VCaP (cell line): ENCODE measurements around the gene UBE2A.

Experiments used
- H3K27ac ChIP-seq: fragments of 450-650 bp; 2 replicates; pipeline ENCODE4 v1.5.1; 2017
- TF ChIP-seq, protein P1 (sequence below): fragments of 450-650 bp; conservative IDR thresholded peaks from 2 replicates; pipeline ENCODE4 v1.5.1; 2017; ENCODE audit warnings: mild to moderate bottlenecking, moderate library complexity

UBE2A gene

DNA sequence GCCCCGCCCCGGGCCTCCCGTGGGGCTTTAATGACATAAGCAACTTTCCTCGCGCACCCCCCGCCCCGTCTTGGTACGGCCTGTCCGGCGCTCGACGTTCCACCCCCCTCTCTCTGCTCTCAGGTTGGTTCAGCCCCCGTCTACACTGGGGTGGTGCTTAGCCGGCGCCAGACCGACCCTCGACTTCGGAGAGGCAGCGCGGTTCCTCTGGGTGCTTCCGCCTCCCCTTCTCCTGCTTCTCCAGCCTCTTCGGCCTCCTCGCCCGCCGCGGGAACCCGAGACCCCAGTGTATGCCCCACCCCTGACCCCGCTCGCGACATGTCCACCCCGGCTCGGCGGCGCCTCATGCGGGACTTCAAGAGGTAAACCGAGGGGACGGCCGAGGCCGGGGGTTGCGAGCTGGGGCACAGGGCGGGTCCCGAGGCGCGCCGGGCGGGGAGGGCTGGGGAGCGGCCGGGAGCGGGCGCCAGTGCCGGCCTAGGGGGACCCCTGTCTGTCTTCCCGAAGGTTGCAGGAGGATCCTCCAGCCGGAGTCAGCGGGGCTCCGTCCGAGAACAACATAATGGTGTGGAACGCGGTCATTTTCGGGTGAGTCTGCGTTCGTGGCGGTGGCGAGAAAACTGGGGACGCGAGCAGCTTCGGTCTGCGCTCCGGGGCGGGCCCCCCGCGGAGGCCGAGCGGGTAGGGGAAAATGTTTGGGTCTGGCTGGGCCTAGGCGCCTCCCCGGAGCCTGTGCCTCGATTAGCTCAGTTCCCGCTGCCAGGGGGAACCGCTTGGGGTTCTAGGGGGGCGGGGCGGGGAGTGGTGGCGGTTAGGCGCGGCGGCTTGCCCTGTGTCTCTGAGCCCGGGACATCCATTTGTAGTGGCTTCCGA lies at the start of gene UBE2A:
Gene UBE2A, plus strand, starts transcription at position 170 of the 873 bp plus-strand sequence. Its CDS starts 149 bp downstream, at position 319.
- TF ChIP-seq, protein P1, sequence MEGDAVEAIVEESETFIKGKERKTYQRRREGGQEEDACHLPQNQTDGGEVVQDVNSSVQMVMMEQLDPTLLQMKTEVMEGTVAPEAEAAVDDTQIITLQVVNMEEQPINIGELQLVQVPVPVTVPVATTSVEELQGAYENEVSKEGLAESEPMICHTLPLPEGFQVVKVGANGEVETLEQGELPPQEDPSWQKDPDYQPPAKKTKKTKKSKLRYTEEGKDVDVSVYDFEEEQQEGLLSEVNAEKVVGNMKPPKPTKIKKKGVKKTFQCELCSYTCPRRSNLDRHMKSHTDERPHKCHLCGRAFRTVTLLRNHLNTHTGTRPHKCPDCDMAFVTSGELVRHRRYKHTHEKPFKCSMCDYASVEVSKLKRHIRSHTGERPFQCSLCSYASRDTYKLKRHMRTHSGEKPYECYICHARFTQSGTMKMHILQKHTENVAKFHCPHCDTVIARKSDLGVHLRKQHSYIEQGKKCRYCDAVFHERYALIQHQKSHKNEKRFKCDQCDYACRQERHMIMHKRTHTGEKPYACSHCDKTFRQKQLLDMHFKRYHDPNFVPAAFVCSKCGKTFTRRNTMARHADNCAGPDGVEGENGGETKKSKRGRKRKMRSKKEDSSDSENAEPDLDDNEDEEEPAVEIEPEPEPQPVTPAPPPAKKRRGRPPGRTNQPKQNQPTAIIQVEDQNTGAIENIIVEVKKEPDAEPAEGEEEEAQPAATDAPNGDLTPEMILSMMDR = no peak; the same call in 1 of the 2 replicates
- peak within 1 kb of the TSS; percentile 47; the same call in 1 of the 2 replicates for H3K27ac ChIP-seq

DNA sequence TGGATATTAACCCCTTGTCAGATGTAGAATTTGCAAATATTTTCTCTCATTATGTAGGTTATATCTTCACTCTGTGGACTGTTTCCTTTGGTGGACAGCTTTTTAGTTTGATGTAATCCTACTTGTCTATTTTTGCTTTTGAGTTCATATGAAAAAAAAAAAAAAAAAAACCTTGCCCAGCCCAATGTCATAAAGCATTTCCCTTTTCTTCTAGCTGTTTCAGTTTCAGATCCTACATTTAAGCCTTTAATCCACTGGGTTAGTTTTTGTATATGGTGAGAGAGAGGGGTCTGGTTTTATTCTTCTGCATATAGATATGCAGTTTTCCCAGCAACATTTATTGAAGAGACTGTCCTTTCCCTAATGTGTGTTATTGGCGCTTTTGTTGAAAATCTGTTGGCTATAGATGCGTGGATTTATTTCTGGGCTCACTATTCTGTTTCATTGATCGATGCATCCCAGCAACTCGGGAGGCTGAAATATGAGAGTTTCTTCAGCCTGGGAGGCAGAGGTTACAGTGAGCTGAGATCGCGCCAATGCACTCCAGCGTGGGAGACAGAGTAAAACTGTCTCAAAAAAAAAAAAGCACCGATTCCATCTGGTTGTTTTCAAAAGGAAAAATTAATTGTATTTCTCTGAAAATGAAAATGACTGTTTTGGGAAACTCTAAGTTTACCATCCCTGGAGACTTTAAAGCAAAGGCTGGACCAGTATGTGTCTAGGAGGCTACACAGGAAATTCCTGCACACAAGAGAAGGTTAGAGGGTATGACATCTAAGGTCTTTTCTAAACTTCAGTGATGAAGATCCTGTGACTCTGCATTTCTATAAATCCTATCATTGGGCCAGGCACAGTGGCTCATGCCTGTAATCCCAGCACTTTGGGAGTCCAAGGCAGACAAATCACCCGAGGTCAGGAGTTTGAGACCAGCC lies 44.8 kb upstream of the UBE2A start:
- no peak overlapping the region for H3K27ac ChIP-seq
- TF ChIP-seq, protein P1 = no peak

DNA sequence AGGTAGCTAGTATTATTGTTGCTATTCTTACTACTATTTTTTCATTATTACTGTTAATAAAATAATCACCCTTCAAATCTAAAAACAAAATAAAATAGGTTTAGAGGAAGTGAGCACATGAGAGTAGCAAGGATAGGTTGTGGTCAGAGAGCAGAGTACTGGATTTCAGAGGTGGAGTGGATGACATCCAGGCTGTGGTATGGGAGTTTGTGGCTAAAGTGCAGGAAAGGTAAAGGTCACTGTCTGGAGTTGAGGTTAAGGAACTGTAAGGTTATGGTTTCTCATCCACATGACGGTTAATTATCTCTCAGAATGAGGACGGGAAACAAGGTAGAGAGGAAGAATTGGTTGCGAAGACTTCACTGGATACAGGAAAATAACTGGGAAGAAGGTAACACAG lies 36.9 kb upstream of the UBE2A start:
- no peak overlapping the region for H3K27ac ChIP-seq
- TF ChIP-seq, protein P1 = no peak

DNA sequence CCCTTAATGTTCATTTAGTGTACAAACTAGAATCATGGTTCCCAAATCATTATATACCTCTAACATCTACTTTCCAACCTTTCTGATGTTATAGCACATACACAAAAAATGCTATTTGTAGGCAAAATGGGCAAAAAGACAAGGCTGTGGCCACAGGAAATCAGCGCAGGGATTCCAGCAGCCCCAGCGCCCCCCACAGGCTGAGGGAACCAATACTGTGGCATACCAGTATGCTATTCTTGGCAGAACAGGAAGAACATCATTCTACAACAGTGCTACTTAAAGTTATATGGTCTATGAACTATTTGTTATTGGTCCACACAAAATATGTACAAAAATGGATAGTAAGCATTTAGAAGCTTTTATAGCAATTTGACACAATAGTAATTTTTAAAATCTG lies 34.5 kb upstream of the UBE2A start:
- H3K27ac ChIP-seq = no peak overlapping the region
- TF ChIP-seq, protein P1 = no peak

DNA sequence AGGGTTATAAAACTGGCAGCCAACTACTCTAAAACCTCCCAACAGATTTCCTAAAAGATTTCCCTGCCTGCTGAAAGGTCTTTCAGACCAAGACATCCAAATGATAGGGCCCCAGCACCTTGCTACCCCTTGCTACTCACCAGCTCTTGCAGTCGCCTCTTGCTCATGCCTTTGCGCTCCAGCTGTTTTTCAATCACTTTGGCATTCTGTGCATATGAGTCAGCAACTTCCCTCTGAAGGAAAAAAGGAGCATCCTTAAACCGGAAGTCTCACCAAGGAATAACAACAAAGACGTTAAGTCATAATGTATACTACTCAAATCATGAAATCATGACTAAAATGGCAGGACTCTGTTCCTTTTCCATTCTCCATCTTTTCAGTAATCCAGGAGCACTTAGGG lies 33.2 kb upstream of the UBE2A start:
- TF ChIP-seq, protein P1 = no peak
- no peak overlapping the region for H3K27ac ChIP-seq

DNA sequence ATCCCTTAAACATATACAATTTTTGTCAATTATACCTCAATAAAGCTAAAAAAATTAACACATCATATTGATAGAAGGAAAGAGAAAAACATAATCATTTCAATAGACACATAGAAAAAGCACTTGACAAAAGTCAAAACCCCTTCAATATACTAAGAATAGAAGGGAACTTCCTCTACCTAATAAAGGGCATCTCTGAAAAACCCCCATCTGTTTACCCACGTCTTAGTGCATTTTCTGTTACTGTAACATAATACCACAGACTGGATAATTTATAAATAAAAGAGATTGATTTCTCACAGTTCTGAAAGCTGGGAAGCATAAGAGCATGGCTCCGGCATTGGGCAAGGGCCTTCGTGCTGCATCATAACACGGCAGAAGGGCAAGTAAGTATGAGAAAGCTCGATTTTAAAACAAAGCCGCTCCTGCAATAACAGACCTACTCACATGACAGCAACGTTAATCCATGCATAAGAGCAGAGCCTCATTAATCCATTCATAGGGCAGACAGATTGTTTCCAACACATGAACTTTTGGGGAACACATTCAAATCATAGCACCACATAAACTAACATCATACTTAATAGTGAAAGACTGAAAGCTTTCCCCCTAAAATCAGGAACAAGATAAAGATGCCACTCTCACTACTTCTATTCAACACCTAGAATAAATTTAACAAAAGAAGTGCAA lies 24.9 kb upstream of the UBE2A start:
- TF ChIP-seq, protein P1 = no peak
- no peak overlapping the region for H3K27ac ChIP-seq

DNA sequence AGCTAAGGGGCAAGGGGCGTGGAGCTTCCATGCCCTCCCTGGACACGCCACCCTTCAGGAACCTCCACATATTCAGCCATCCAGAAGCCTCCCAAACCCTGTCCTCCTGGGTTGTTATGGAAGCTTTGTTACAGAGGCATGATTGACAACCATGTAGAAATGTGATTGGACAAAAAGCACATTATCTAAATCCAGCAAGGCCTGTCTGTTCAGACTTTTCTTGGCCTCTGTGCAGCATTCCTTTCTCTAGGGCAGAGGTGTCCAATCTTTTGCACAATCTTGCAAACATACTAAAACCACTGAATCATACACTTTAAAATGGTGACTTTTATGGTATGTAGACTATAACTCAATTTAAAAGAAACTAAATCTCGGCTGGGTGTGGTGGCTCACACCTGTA lies 21.9 kb upstream of the UBE2A start:
- H3K27ac ChIP-seq = no peak overlapping the region
- TF ChIP-seq, protein P1 = no peak
